ENCODE data around the gene CCDC40.
A peak's percentile ranks its signal among the peaks of the same experiment; 100 is the strongest.

Gene CCDC40

GRCh38 chr17:80132906-80133625, 96.6 kb downstream of the CCDC40 start:
- DNase-seq (ENCODE audit: low spot score): no peak
- TF ChIP-seq, protein P1, sequence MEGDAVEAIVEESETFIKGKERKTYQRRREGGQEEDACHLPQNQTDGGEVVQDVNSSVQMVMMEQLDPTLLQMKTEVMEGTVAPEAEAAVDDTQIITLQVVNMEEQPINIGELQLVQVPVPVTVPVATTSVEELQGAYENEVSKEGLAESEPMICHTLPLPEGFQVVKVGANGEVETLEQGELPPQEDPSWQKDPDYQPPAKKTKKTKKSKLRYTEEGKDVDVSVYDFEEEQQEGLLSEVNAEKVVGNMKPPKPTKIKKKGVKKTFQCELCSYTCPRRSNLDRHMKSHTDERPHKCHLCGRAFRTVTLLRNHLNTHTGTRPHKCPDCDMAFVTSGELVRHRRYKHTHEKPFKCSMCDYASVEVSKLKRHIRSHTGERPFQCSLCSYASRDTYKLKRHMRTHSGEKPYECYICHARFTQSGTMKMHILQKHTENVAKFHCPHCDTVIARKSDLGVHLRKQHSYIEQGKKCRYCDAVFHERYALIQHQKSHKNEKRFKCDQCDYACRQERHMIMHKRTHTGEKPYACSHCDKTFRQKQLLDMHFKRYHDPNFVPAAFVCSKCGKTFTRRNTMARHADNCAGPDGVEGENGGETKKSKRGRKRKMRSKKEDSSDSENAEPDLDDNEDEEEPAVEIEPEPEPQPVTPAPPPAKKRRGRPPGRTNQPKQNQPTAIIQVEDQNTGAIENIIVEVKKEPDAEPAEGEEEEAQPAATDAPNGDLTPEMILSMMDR (conservative IDR thresholded peaks at IDR 0.05; ENCODE audit: low read depth): no peak
- POLR2A ChIA-PET (ENCODE audit: low non-redundant PET): interaction anchor here (0.6 kb wide), 1 partner anchor 35 kb away, joined by 6 read pairs; no protein-coding TSS in a partner anchor
- H3K27ac ChIP-seq: peak overlapping the region; percentile 12; the same call in 1 of the 2 replicates
- CTCF ChIA-PET: interaction anchor here (0.6 to 1.0 kb wide), 3 partner anchors 13 to 1778 kb away, joined by 3 to 4 read pairs (median 3); no protein-coding TSS in a partner anchor

- TF ChIP-seq, protein P1 (conservative IDR thresholded peaks at IDR 0.05; ENCODE audit: low read depth): no peak
- no peak for DNase-seq (ENCODE audit: low spot score)
- POLR2A ChIA-PET (ENCODE audit: low non-redundant PET): no interaction called here
- CTCF ChIA-PET: interaction anchor here (0.6 to 0.7 kb wide), 2 partner anchors 12 to 1779 kb away, joined by 3 read pairs; no protein-coding TSS in a partner anchor
- peak overlapping the region; percentile 12; the same call in 1 of the 2 replicates for H3K27ac ChIP-seq
Measured at GRCh38 chr17:80133626-80133970, 97.2 kb downstream of the CCDC40 start.

GRCh38 chr17:80137131-80137530, 100.7 kb downstream of the CCDC40 start:
- no peak overlapping the region for H3K27ac ChIP-seq
- DNase-seq (ENCODE audit: low spot score): no peak

DNA sequence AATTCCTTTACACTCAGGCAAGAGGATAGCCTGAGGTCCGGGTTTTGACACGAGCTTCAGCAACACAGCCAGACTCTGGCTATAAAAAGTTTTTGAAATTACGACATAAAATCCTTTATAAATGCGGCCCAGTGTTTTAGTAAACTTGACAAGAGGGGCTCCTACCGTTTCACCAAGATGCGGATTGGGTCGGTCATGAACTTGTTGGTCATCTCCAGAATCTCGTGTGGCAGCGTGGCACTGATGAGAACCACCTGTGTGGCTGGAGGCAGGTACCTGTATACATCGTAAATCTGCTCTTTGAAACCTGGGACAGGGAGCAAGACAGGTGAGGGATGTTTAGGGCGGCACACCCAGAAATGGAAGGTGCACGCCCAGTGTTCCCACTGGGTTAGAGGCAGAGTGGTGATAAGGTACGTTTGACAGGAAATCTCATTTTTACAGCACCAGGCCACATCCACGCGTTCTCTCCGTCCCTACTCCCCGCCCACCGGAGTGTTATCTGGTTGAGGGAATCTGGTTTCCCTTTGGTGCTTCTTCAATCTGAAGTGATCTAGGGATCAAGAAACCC, 102.5 kb downstream of the CCDC40 start:
- ChIA-PET CTCF (no interaction called here), POLR2A (ENCODE audit: low non-redundant PET) (no interaction called here)
- H3K27ac ChIP-seq: no peak overlapping the region
- TF ChIP-seq, protein P1 (conservative IDR thresholded peaks at IDR 0.05; ENCODE audit: low read depth): no peak
- no peak for DNase-seq (ENCODE audit: low spot score)

More at GRCh38 chr17:80137131-80137530, 100.7 kb downstream of the CCDC40 start:
- ChIA-PET POLR2A (ENCODE audit: low non-redundant PET) (no interaction called here), CTCF (interaction anchor here (0.6 kb wide), 1 partner anchor 11 kb away, joined by 3 read pairs; no protein-coding TSS in a partner anchor)
- TF ChIP-seq, protein P1 (conservative IDR thresholded peaks at IDR 0.05; ENCODE audit: low read depth): no peak

- TF ChIP-seq, protein P1 (conservative IDR thresholded peaks at IDR 0.05; ENCODE audit: low read depth): no peak
- no peak overlapping the region for H3K27ac ChIP-seq
- POLR2A ChIA-PET (ENCODE audit: low non-redundant PET): no interaction called here
- no peak for DNase-seq (ENCODE audit: low spot score)
- CTCF ChIA-PET: no interaction called here
Measured at GRCh38 chr17:80141463-80142165, 105.2 kb downstream of the CCDC40 start.

- H3K27ac ChIP-seq: no peak overlapping the region
- DNase-seq (ENCODE audit: low spot score): no peak
- TF ChIP-seq, protein P1 (conservative IDR thresholded peaks at IDR 0.05; ENCODE audit: low read depth): no peak
- POLR2A ChIA-PET (ENCODE audit: low non-redundant PET): no interaction called here
- CTCF ChIA-PET: interaction anchor here (0.8 kb wide), 1 partner anchor 60 kb away, joined by 4 read pairs; no protein-coding TSS in a partner anchor
Measured at GRCh38 chr17:80142929-80143328, 106.5 kb downstream of the CCDC40 start.

All from RWPE1 (cell line).